GM10266 (cell line): ENCODE results near the gene TGFB1.
"Not testable (repeated sequence)": the region's sequence is repeated elsewhere in the genome, so short reads cannot be mapped to it uniquely, and the experiment has no call there.

Experiments
- DNase-seq: peaks from one replicate; pipeline ENCODE4 v3.0.0; 2012; ENCODE audit errors: extremely low spot score
- CTCF ChIP-seq: IDR thresholded peaks from 2 replicates; pipeline ENCODE4 v1.5.1; 2012; ENCODE audit warnings: mild to moderate bottlenecking, low read depth; ENCODE audit not compliant: control insufficient read depth, insufficient read depth; ENCODE audit errors: missing control alignments

Gene TGFB1

DNA sequence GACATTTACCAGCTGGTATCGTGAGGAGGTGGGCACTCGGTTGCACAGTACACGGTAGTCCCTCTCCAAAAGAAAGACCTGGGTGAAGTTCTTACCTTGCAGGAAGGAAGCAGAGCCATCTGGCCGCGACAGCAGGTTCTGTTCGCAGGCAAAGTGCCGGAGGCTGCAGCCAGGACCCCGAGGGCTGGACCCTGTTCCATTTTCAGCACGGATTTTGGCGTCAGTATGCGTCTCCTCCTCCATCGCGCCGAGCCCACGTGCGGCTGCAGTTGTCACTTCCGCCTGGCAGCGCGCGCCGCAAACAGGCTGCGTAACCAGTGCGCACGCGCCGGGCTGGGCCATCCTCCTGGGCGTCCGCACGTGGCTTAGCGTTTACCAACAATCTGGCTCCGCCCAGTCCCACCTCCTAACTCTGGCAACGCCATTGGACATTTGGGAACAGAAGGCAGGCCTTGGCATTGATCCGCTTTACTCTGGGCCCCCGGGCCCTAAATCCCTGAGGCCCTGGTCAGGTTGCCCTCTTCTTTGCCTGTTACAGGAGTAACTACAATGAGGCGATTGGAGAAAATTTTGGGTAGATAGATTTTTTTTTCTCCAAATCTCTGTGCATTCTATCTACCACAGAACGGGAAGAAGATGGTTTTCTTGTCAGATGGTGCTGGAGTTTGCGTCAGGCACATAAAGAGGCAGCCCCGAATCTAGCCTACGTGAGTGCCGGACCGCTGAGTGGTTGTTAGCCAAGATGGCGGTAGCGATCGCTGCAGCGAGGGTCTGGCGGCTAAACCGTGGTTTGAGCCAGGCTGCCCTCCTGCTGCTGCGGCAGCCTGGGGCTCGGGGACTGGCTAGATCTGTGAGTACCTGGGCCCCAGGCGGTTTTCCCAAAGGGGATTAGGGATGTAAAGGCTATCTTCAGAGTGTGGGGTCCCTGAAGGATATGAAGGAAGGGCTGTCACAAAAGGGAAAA is 43.6 kb upstream of the TGFB1 start, which contains the start of the genes BCKDHA and EXOSC5:
Gene BCKDHA, plus strand, starts transcription at position 733 of the 964 bp plus-strand sequence. Its CDS starts 10 bp downstream, at position 743.
Gene EXOSC5, minus strand, starts transcription at position 274 of the 964 bp plus-strand sequence. Its CDS starts 31 bp downstream, at position 243.
- DNase-seq = peak; percentile 97
- TF ChIP-seq CTCF = no peak

DNA sequence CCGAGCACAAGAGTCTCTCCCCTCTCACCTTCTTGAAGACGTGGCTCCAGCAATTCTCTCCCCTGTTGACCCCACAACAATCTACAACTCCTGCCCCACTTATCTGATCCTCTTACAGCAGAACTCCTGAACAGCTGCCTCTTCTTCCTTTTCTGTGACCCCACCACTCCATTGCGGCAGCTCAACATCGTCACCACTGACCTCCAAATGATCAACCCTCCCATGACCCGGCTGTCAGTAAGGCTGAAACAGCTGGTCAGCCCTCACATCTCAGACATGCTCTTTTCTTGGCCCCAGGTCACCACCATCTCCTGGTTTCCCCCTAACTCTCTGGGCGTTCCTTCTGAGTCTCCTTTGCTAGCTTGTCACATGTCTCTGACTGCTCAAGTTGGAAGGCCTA is 41.6 kb upstream of the TGFB1 start:
- no peak for DNase-seq
- TF ChIP-seq CTCF = no peak

DNA sequence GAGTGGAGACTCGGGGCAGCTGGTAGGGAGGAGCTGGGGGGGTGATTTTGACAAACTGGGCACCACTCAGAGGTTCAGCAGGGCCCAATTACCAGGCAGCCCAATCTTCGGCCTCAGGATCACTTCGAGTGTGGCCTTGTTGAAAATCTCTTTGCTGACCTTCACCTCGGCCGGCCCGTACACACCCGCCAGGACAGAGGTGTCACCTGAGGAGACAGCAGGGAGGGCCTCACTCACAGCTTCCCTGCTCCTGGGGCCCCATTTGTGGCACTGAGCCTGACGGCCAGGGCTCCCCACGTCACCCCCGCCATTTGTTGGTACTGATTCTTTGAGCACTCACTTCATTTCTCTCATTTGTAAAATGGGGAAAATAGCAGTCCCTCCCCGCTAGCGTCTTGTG is 39.1 kb upstream of the TGFB1 start:
- DNase-seq = no peak
- no peak for TF ChIP-seq CTCF

- no peak for TF ChIP-seq CTCF
- no peak for DNase-seq
These were observed 37.9 kb upstream of the TGFB1 start for GRCh38 chr19:41391618-41392017.

- TF ChIP-seq CTCF = no peak
- DNase-seq = no peak
These were observed 32.7 kb upstream of the TGFB1 start for GRCh38 chr19:41386442-41386841.

- DNase-seq = no peak
- no peak for TF ChIP-seq CTCF
These were observed 30.6 kb upstream of the TGFB1 start for GRCh38 chr19:41384351-41384750.

GRCh38 chr19:41381536-41381935 is 27.8 kb upstream of the TGFB1 start:
- not testable (repeated sequence) for DNase-seq
